ENCODE results near the gene RASAL2. TPM values are rescaled to one million over a fixed set of nuclear protein-coding genes. Genes with fewer than 3 reads are reported as not detected.

RASAL2 gene
- total RNA-seq, 4 donors from 2014 or later = 31.8 to 48.3 (median 37.8) TPM

GRCh38 chr1:178050084-178050483 is 43.8 kb upstream of the RASAL2 start:
- WGBS = 89% methylated on average over 6 of the region's 6 CpGs
- no peak for DNase-seq (ENCODE audit: low spot score in 2 of 2)
- no peak for TF ChIP-seq EP300 (IDR thresholded peaks at IDR 0.05)
- no peak for TF ChIP-seq POLR2AphosphoS5 (IDR thresholded peaks at IDR 0.05)
- no peak for TF ChIP-seq POLR2A (IDR thresholded peaks at IDR 0.05)
- no peak for TF ChIP-seq CTCF (IDR thresholded peaks at IDR 0.05)

GRCh38 chr1:178051071-178051470 is 42.8 kb upstream of the RASAL2 start:
- H3K4me3 ChIP-seq = no peak overlapping the region
- DNase-seq (ENCODE audit: low spot score in 2 of 2) = no peak
- no peak for TF ChIP-seq POLR2A (IDR thresholded peaks at IDR 0.05)
- no peak for TF ChIP-seq CTCF (IDR thresholded peaks at IDR 0.05)
- TF ChIP-seq EP300 (IDR thresholded peaks at IDR 0.05) = no peak
- TF ChIP-seq POLR2AphosphoS5 (IDR thresholded peaks at IDR 0.05) = no peak
- H3K27ac ChIP-seq = no peak overlapping the region
- WGBS = 65% methylated on average over 3 of the region's 3 CpGs
- no peaks in the 10 kb centered on the region for H3K9me3 ChIP-seq
- peaks cover 28% of the 10 kb centered on the region for H3K4me1 ChIP-seq
- no peaks in the 10 kb centered on the region for H3K36me3 ChIP-seq
- H3K27me3 ChIP-seq = no peaks in the 10 kb centered on the region

More at GRCh38 chr1:178050084-178050483, 43.8 kb upstream of the RASAL2 start:
- no peak overlapping the region for H3K4me3 ChIP-seq
- H3K36me3 ChIP-seq = no peaks in the 10 kb centered on the region
- peaks cover 19% of the 10 kb centered on the region for H3K4me1 ChIP-seq
- H3K9me3 ChIP-seq = no peaks in the 10 kb centered on the region
- H3K27ac ChIP-seq = no peak overlapping the region
- H3K27me3 ChIP-seq = no peaks in the 10 kb centered on the region

DNA sequence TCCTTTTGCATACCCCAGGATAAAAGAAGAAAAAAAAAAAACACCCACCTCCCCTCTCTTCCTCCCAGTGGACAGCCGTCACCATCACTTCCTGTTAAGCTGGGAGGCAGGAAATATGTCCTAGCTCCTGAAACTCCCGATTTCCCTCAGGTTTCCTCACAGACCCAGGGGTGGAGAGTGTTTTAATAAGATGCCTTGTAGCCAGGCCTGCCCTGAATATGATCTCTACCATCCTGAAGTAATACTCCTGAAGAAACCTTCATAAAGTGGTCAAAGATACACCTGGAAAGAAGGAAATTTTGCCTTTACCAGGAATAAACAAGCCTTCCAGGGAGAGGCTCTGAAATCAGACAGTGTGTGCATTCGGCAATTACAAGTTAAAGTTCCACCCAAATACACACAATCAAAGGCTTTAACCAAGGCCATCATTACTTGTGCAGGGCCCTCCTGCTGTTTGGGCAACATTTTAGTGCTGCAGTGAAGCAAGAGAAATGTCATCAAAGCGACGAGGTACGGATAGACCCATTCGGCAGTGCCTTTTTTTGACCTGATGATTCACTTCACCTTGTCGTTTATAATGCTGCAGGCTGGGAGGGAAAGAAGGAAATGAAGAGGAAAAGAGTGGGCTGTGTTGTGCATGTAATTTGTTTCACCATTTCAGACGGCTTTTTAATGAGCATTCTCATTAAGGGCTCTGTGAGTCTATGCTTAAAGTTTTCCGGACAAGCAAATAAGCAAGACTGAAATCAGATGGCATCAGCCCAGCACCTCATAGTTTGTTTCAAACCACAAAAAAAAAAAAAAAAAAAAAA is 41.0 kb upstream of the RASAL2 start:
- no peaks in the 10 kb centered on the region for H3K9me3 ChIP-seq
- H3K36me3 ChIP-seq = no peaks in the 10 kb centered on the region
- no peaks in the 10 kb centered on the region for H3K27me3 ChIP-seq
- DNase-seq (ENCODE audit: low spot score in 2 of 2) = no peak
- TF ChIP-seq POLR2AphosphoS5 (IDR thresholded peaks at IDR 0.05) (no peak), EP300 (IDR thresholded peaks at IDR 0.05) (no peak), CTCF (IDR thresholded peaks at IDR 0.05) (no peak), POLR2A (IDR thresholded peaks at IDR 0.05) (no peak)
- peaks cover 39% of the 10 kb centered on the region for H3K4me1 ChIP-seq
- 53% methylated on average over 10 of the region's 10 CpGs for WGBS
- H3K4me3 ChIP-seq = no peak overlapping the region
- peak overlapping the region; percentile 12 for H3K27ac ChIP-seq

GRCh38 chr1:178055093-178055492 is 38.8 kb upstream of the RASAL2 start:
- Histone ChIP-seq H3K9me3 (no peaks in the 10 kb centered on the region), H3K36me3 (no peaks in the 10 kb centered on the region), H3K27me3 (no peaks in the 10 kb centered on the region), H3K4me1 (peaks cover 54% of the 10 kb centered on the region), H3K27ac (no peak overlapping the region), H3K4me3 (no peak overlapping the region)
- WGBS = 50% methylated on average over 5 of the region's 5 CpGs
- TF ChIP-seq CTCF (IDR thresholded peaks at IDR 0.05) = no peak
- no peak for TF ChIP-seq POLR2AphosphoS5 (IDR thresholded peaks at IDR 0.05)
- TF ChIP-seq EP300 (IDR thresholded peaks at IDR 0.05) = no peak
- TF ChIP-seq POLR2A (IDR thresholded peaks at IDR 0.05) = no peak
- DNase-seq (ENCODE audit: low spot score in 2 of 2) = no peak

- H3K4me3 ChIP-seq = no peak overlapping the region
- H3K36me3 ChIP-seq = no peaks in the 10 kb centered on the region
- H3K9me3 ChIP-seq = no peaks in the 10 kb centered on the region
- peak overlapping the region; percentile 34 for H3K27ac ChIP-seq
- 72% methylated on average over 8 of the region's 8 CpGs for WGBS
- TF ChIP-seq POLR2AphosphoS5 (IDR thresholded peaks at IDR 0.05) (no peak), POLR2A (IDR thresholded peaks at IDR 0.05) (no peak), EP300 (IDR thresholded peaks at IDR 0.05) (no peak), CTCF (IDR thresholded peaks at IDR 0.05) (no peak)
- no peaks in the 10 kb centered on the region for H3K27me3 ChIP-seq
- peaks cover 62% of the 10 kb centered on the region for H3K4me1 ChIP-seq
- DNase-seq (ENCODE audit: low spot score in 2 of 2) = no peak
Measured at GRCh38 chr1:178055779-178056471, 38.0 kb upstream of the RASAL2 start.

All from suprapubic skin (tissue), 4 donors.